WERI-Rb-1 (cell line): ENCODE measurements around the gene ADGRA1.

Experiments
- DNase-seq: peaks from one replicate; pipeline ENCODE4 v3.0.0-alpha.2; 2020
- H3K27ac ChIP-seq: fragments of 250-450 bp; sonication (Bioruptor Pico); 2 replicates; pipeline ENCODE4 v1.5.1; 2020; ENCODE audit warnings: mild to moderate bottlenecking, moderate library complexity
- H3K27me3 ChIP-seq: fragments of 250-450 bp; sonication (Bioruptor Pico); 2 replicates; pipeline ENCODE4 v1.5.1; 2021; ENCODE audit warnings: mild to moderate bottlenecking, low read depth, moderate library complexity; ENCODE audit not compliant: insufficient read depth, severe bottlenecking
- H3K36me3 ChIP-seq: fragments of 250-450 bp; sonication (Bioruptor Pico); 2 replicates; pipeline ENCODE4 v1.5.1; 2020; ENCODE audit warnings: mild to moderate bottlenecking, moderate library complexity
- H3K4me3 ChIP-seq: 2 replicates; pipeline ENCODE4 v1.5.1; 2011; ENCODE audit warnings: low read depth, mild to moderate bottlenecking, control low read depth, low read length
- H3K9me3 ChIP-seq: fragments of 250-450 bp; sonication (Bioruptor Pico); 2 replicates; pipeline ENCODE4 v1.5.1; 2021; ENCODE audit warnings: mild to moderate bottlenecking, moderate library complexity; ENCODE audit not compliant: severe bottlenecking
- CTCF ChIP-seq: IDR thresholded peaks from 2 replicates; pipeline ENCODE4 v1.5.1; 2011; ENCODE audit warnings: low read depth, mild to moderate bottlenecking, control low read depth, inconsistent platforms, low read length

Gene ADGRA1

GRCh38 chr10:133117036-133117687 lies 29.4 kb downstream of the ADGRA1 start:
- Histone ChIP-seq H3K36me3 (no peaks in the 10 kb centered on the region), H3K27ac (no peak overlapping the region), H3K4me3 (no peak overlapping the region), H3K9me3 (peaks cover 2% of the 10 kb centered on the region), H3K27me3 (no peaks in the 10 kb centered on the region)
- TF ChIP-seq CTCF, result no peak
- DNase-seq, result no peak

GRCh38 chr10:133117688-133118071 lies 30.0 kb downstream of the ADGRA1 start:
- H3K27me3 ChIP-seq, result no peaks in the 10 kb centered on the region
- H3K4me3 ChIP-seq, result no peak overlapping the region
- DNase-seq, result no peak
- H3K9me3 ChIP-seq, result peaks cover 2% of the 10 kb centered on the region
- H3K36me3 ChIP-seq, result no peaks in the 10 kb centered on the region
- no peak for TF ChIP-seq CTCF
- no peak overlapping the region for H3K27ac ChIP-seq

- H3K36me3 ChIP-seq, result no peaks in the 10 kb centered on the region
- peaks cover 2% of the 10 kb centered on the region for H3K9me3 ChIP-seq
- no peaks in the 10 kb centered on the region for H3K27me3 ChIP-seq
- no peak for DNase-seq
- no peak overlapping the region for H3K27ac ChIP-seq
- H3K4me3 ChIP-seq, result no peak overlapping the region
- TF ChIP-seq CTCF, result no peak
Observed at GRCh38 chr10:133121479-133121878, 33.8 kb downstream of the ADGRA1 start.

- H3K4me3 ChIP-seq, result no peak overlapping the region
- TF ChIP-seq CTCF, result no peak
- DNase-seq, result no peak
- H3K27me3 ChIP-seq, result no peaks in the 10 kb centered on the region
- no peak overlapping the region for H3K27ac ChIP-seq
- peaks cover 2% of the 10 kb centered on the region for H3K9me3 ChIP-seq
- no peaks in the 10 kb centered on the region for H3K36me3 ChIP-seq
Observed at GRCh38 chr10:133122171-133122935, 34.6 kb downstream of the ADGRA1 start.

GRCh38 chr10:133123050-133123745 lies 35.5 kb downstream of the ADGRA1 start:
- no peaks in the 10 kb centered on the region for H3K36me3 ChIP-seq
- no peak for TF ChIP-seq CTCF
- H3K4me3 ChIP-seq, result no peak overlapping the region
- peaks cover 2% of the 10 kb centered on the region for H3K9me3 ChIP-seq
- no peak overlapping the region for H3K27ac ChIP-seq
- H3K27me3 ChIP-seq, result no peaks in the 10 kb centered on the region
- DNase-seq, result no peak
